Thoracic aorta (tissue), 2 donors: ENCODE measurements around the gene C5AR1. TPM values are rescaled to one million over a fixed set of nuclear protein-coding genes. Genes with fewer than 3 reads are reported as not detected.
A peak's percentile ranks its signal among the peaks of the same experiment; 100 is the strongest.

ENCODE experiments used
- ATAC-seq: fragments of 150-250 bp; one replicate; pipeline ENCODE4 v1.8.0; 2017; ENCODE audit warnings: low read depth; ENCODE audit not compliant: insufficient number of reproducible peaks, low FRiP score
- DNase-seq: peaks from one replicate; pipeline ENCODE4 v3.0.0-alpha.2; 2020; ENCODE audit warnings: low spot score
- H3K27ac ChIP-seq, 2 donors: fragments of 200-600 bp; sonication (generic); 1 replicate in 1 of 2; 2 replicates in 1 of 2; pipeline ENCODE4 v1.5.1; 2016; ENCODE audit warnings: mild to moderate bottlenecking in 2 of 2, moderate library complexity in 2 of 2
- H3K27me3 ChIP-seq: fragments of 200-600 bp; sonication (generic); replicated peaks from 2 replicates; pipeline ENCODE4 v1.6.0; 2016; ENCODE audit warnings: mild to moderate bottlenecking; ENCODE audit not compliant: insufficient read depth
- H3K36me3 ChIP-seq: fragments of 200-600 bp; sonication (generic); one replicate; pipeline ENCODE4 v1.5.1; 2016
- H3K4me1 ChIP-seq, 2 donors: fragments of 200-600 bp; sonication (generic); 1 replicate in 1 of 2; 2 replicates in 1 of 2; pipeline versions ENCODE4 v1.5.1 to v1.6.0; 2016; ENCODE audit warnings: low read depth in 2 of 2, mild to moderate bottlenecking in 1 of 2; ENCODE audit not compliant: control insufficient read depth in 1 of 2
- H3K4me3 ChIP-seq: fragments of 200-600 bp; sonication (generic); 2 replicates; pipeline ENCODE4 v1.5.1; 2016; ENCODE audit warnings: mild to moderate bottlenecking
- H3K9me3 ChIP-seq: fragments of 200-600 bp; sonication (generic); 2 replicates; pipeline ENCODE4 v1.5.1; 2016
- CTCF ChIP-seq: fragments of 200-600 bp; sonication (generic); IDR thresholded peaks from one replicate; pipeline ENCODE4 v1.5.1; 2019; ENCODE audit warnings: antibody characterized with exemption
- total RNA-seq, 2 donors: library from RNA; depleted of rRNA; stranded (reverse); fragments of >200 nt; gene quantifications; one replicate each; pipeline versions ENCODE4 v1.1.0 to v1.2.3, GENCODE V29; 2016

C5AR1 gene
- total RNA-seq, 2 donors from 2014 or later = 37.6 to 51.9 TPM

- H3K27me3 ChIP-seq = no peaks in the 10 kb centered on the region
- H3K9me3 ChIP-seq = no peaks in the 10 kb centered on the region
- DNase-seq (peak; percentile 33), ATAC-seq (peak; percentile 1)
- peak overlapping the region; percentile 91 for H3K4me3 ChIP-seq
- H3K27ac ChIP-seq = peak overlapping the region; percentile 96 to 99
- H3K36me3 ChIP-seq = peaks cover 29% of the 10 kb centered on the region
- no peak for TF ChIP-seq CTCF
- H3K4me1 ChIP-seq = peaks cover 11 to 34% of the 10 kb centered on the region in 2 donors
Measured at GRCh38 chr19:47272448-47273312, 37.0 kb upstream of the C5AR1 start.

- no peaks in the 10 kb centered on the region for H3K9me3 ChIP-seq
- H3K36me3 ChIP-seq = peaks cover 22% of the 10 kb centered on the region
- peak; percentile 64 for ATAC-seq
- H3K4me1 ChIP-seq = peaks cover 11 to 41% of the 10 kb centered on the region in 2 donors
- peak; percentile 78 for DNase-seq
- peak overlapping the region; percentile 91 for H3K4me3 ChIP-seq
- TF ChIP-seq CTCF = no peak
- H3K27me3 ChIP-seq = no peaks in the 10 kb centered on the region
- H3K27ac ChIP-seq = peak overlapping the region; percentile 96 to 99
Measured at GRCh38 chr19:47273313-47274070, 36.2 kb upstream of the C5AR1 start.

GRCh38 chr19:47274071-47274890 is 35.4 kb upstream of the C5AR1 start, which contains the start of gene INAFM1:
TSS of gene INAFM1 (plus strand) at chr19:47274885. CDS start at chr19:47274920, 35 bp downstream.
- ATAC-seq = peak; percentile 72
- TF ChIP-seq CTCF = no peak
- Histone ChIP-seq H3K27ac (peak within 1 kb of the TSS; percentile 96 to 99), H3K4me3 (peak within 1 kb of the TSS; percentile 91), H3K4me1 (peaks cover 11 to 49% of the 10 kb centered on the region in 2 donors), H3K9me3 (no peaks in the 10 kb centered on the region), H3K36me3 (peaks cover 22% of the 10 kb centered on the region), H3K27me3 (no peaks in the 10 kb centered on the region)
- DNase-seq = peak; percentile 91

DNA sequence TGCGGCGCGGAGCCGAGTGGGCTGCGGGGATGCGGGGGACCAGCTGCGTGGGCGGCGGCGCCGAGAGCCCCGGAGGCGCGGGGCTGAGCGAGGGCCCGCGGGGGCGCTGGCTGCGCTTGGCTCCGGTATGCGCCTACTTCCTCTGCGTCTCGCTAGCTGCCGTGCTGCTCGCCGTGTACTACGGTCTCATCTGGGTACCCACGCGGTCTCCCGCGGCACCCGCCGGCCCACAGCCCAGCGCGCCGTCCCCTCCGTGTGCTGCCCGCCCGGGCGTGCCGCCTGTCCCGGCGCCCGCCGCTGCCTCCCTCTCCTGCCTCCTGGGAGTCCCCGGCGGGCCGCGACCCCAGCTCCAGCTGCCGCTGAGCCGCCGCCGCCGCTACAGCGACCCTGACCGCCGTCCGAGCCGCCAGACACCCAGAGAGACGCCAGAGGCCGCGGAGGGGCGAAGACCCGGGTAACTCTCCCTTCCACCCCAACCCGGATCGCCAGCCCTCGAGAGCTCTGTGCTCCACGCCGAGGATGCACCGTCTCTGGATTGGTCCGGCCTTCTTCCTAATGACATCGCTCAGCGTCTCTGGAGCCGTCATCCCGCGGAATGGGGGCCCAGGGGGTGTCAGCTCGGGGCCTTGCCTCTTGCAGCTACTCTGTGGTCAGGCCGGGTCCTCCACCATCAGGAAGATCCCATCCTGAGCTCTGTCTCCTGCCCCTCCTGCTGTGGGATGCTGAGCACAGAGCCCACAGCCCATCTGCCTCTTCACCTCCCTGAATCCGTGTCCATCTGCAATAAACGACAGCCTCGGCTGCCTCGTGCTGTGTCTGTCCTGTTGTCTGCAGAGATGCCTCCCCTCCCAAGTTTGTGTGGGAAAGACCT is 34.5 kb upstream of the C5AR1 start:
- Histone ChIP-seq H3K27ac (peak overlapping the region; percentile 87 to 91), H3K4me1 (peaks cover 11 to 56% of the 10 kb centered on the region in 2 donors), H3K27me3 (no peaks in the 10 kb centered on the region), H3K9me3 (no peaks in the 10 kb centered on the region), H3K36me3 (peaks cover 16% of the 10 kb centered on the region), H3K4me3 (peak overlapping the region; percentile 91)
- no peak for ATAC-seq
- DNase-seq = no peak
- no peak for TF ChIP-seq CTCF
